NCI-H1048 (cell line): Measurements from ENCODE around the gene C1orf35.
"Not testable (repeated sequence)": the region's sequence is repeated elsewhere in the genome, so short reads cannot be mapped to it uniquely, and the experiment has no call there.

Experiments used
- DNase-seq: peaks from one replicate; lab custom pipeline; 2025; lab: John Stamatoyannopoulos, UW

The C1orf35 gene

DNA sequence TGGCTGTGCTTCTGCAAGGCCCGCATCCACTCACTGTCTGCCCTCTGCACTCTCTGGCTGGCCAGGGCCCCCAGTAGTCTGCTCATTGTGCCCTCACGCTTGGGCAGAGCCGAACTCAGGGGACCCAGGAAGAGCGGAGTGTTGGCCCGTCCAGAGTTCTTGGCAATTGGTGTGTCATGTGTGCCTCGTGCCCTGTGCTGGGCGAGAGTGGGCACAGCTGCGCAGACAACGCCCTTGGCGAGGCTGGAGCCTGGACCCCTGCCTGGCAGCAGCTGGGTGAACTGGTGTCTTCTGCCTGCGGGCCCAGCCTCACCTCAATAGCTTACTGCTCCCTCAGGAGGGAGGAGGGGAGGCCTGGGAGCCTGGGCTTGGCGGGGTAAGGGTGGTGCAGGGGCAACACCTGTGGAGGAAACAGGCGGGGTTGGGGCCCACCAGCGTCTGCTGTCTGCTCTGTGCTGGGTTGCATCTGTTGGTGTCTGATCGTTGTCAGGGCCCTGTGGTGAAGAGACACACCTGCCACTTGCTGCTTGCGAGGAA lies 39.1 kb upstream of the C1orf35 start:
- DNase-seq: no peak

DNA sequence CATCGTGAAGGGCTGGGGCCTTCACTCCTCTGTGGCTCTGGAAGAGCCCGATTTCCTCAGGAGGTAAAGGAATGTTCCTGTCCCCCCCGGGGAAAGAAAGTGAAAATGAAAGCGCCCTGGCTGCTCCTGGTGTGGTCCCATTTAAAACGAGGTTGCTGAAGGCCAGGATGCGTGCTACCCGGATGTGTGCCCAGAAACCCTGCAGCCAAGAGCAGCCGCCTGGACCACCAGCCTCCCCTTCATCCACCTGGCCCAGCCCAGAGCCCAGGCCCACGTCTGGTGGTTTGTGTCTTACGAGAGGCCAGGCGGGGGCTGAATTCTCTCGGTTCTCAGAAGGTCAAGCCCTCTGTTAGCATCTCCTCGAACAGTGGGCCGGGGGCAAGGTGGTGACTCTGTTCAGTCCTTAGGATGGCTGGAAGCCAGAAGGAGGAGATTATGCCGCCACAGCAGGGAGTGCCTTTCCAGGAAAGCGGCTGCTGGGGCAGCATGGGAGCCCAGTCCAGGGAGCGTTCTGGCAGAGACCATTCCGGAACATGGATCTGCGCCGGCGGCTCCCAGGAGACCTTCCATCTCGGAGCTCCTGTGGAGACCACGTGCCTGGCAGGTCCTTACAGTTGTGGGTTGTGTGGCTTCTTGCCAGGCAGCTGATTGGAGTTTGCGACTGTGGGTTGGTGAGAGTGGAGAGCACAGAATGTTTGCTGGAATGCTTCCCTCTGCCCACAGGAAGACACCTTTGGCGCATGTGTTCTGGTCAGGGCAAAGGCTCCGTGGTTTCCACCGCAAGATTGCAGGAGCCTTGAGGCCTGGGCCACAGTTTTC lies 38.3 kb upstream of the C1orf35 start:
- no peak for DNase-seq

DNA sequence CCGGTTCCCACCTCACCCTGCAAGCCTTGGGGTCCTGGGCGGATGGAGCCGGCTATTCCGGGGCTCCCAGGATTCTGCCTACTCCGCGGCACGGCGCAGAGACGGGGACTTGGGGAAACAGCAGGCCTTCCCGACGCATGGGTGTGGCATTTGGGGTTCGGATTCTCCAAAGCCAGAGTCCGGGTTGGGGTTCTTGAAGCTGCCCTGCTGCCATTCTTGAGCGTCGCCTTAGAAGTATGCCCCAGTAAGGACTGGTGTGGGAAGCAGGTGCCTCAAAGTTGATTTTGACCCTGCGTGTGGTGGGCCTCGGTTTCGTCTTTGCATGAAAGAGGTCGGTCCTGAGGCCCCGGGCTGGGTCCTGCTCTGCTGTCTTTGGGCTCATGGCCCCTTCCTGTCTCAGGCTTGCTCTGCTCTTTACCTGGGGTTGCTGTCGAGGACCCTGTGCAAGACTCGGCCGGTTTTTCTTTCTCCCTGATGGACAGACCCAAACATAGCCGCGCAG lies 37.6 kb upstream of the C1orf35 start:
- no peak for DNase-seq

DNA sequence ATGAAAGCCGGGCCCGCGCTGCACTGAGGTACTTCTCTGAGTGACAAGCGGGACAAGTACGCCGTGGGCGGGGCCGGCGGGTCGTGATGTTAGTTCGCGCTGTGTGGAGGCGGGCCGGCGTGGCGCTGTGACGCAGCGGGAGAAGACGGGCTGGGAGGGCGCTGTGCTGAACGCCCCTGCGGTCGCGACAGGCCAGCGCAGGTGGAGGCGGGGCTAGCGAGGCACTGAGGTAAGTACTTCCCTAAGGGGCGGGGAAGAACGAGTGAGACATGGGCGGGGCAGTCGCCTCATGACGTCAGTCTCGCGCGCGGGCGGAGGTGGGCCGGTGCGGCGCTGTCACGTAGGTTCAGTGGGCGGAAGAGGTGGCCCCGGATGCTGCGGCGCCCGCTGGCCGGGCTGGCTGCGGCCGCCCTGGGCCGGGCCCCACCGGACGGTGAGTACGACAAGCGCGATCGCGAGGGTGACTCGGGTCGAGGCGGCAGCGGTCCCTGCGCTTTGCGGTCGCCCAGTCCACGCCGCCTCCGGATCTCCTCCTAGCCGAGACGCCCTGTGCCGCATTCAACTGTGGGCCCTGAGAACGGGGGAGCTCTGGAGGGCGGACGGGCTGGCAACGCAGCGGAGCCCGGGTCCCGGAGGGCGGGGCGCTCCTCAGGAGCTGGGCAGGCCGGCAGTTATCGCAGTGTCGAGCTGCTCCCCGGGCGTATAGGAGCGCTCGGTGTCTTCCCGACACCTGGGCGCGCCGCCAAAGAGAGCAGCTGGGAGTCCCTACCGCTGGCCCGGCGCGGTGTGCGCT lies 37.0 kb upstream of the C1orf35 start, which contains the start of gene GUK1:
Gene GUK1, plus strand, starts transcription at position 349 of the 793 bp plus-strand sequence. Its CDS starts 24 bp downstream, at position 373.
- DNase-seq: peak; percentile 100

- no peak for DNase-seq
Observed at GRCh38 chr1:228139406-228139930, 36.3 kb upstream of the C1orf35 start.

GRCh38 chr1:228136901-228137300 lies 33.8 kb upstream of the C1orf35 start:
- no peak for DNase-seq

DNA sequence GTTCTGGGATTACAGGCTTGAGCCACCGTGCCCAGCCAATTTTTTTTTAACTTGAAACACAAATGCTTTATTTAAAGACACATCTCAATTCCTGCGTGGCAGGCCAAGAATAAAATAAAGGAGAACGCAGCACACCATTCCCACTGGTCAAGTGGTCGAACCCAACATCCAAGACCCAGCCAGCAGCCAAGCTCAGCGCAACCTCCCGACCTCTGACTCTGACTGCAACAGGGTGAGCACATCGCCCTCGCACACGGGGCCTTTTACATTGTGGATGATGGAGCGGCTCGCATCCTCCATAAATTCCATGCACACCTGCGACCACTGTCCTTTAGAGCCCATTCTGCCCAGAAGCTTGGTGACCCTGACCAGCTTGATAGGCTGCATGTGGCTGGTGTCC lies 31.5 kb upstream of the C1orf35 start:
- DNase-seq: no peak

GRCh38 chr1:228131766-228132165 lies 28.6 kb upstream of the C1orf35 start:
- no peak for DNase-seq

GRCh38 chr1:228125185-228125584 lies 22.1 kb upstream of the C1orf35 start:
- DNase-seq: no peak

- DNase-seq: no peak
Observed at GRCh38 chr1:228123505-228123904, 20.4 kb upstream of the C1orf35 start.

DNA sequence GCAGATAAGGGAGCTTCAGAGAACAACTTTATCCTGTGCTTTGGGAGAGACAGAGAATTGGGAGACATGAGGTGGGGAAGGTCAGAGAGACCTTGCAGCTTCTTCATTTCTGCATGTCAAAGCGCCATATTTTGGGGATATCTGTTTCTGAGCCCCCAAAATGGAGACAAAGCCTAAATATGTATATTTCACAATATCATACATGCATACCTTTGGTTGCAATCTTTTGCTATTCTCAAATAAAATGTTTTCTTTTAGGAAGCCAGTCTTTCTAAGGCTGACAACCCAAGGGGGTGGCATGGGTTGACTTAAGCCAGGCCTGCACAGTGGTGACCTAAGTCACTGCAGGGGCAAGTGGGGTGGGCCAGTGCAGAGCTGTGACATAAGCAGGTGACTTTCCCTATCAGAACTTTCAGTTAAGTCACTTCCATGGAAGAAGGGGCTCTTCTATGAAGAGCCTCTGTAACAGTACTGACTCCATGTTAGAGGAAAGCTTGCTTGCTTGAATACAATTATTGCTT lies 19.9 kb upstream of the C1orf35 start:
- DNase-seq: no peak

- no peak for DNase-seq
Observed at GRCh38 chr1:228120857-228121489, 17.8 kb upstream of the C1orf35 start.

GRCh38 chr1:228120351-228120750 lies 17.2 kb upstream of the C1orf35 start:
- no peak for DNase-seq

GRCh38 chr1:228118040-228118439 lies 14.9 kb upstream of the C1orf35 start:
- no peak for DNase-seq

DNA sequence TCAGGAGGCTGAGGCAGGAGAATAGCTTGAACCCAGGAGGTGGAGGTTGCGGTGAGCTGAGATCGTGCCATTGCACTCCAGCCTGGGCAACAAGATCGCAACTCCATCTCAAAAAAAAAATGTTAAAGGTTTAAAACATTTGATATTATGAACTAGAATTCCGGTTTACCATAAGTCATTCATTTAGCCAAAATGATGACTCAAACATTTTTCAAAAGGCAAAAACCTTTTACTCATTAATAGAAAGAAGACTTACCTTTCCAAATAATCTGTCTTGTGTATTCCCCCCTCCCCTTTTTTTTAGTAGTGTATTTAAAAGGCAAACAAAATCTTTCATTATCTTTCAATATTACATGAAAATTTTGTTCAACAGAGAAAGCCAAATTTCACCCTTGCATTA lies 14.2 kb upstream of the C1orf35 start:
- DNase-seq: no peak

GRCh38 chr1:228114827-228115226 lies 11.7 kb upstream of the C1orf35 start:
- DNase-seq: no peak

GRCh38 chr1:228112617-228113016 lies 9.5 kb upstream of the C1orf35 start:
- no peak for DNase-seq

DNA sequence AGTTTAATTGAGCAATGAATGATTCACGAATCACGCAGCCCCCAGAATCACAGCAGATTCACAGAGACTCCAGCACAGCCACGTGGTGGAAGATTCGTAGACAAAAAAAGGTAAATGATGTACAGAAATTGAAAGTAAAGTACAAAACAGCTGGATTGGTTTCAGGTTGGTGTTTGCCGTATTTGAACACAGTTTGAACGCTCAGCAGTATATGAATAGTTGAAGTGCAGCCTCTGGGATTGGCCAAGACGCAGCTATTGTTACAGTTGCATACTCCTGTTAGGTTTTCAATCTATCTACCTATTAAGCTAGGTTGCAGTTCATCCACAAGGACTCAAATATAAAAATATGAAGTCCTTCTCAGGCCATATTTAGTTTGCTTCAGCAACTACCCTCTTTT lies 9.0 kb upstream of the C1orf35 start:
- no peak for DNase-seq

GRCh38 chr1:228111315-228111714 lies 8.2 kb upstream of the C1orf35 start:
- not testable (repeated sequence) for DNase-seq

- DNase-seq: no peak
Observed at GRCh38 chr1:228110556-228110955, 7.4 kb upstream of the C1orf35 start.

GRCh38 chr1:228109962-228110488 lies 6.9 kb upstream of the C1orf35 start:
- DNase-seq: no peak
